Retinal pigment epithelial cell (primary cell): ENCODE results near the gene MTG1.
"Not testable (repeated sequence)": the region's sequence is repeated elsewhere in the genome, so short reads cannot be mapped to it uniquely, and the experiment has no call there.

ENCODE experiments used
- DNase-seq: peaks from one replicate; pipeline ENCODE4 v3.0.0-alpha.2; 2010; ENCODE audit warnings: low read depth
- H3K4me3 ChIP-seq: 2 replicates; pipeline ENCODE4 v1.5.1; 2011; ENCODE audit warnings: mild to moderate bottlenecking, low read length, control low read depth, moderate library complexity
- TF ChIP-seq, protein P1 (sequence below): conservative IDR thresholded peaks from 2 replicates; pipeline ENCODE4 v1.5.1; 2011; ENCODE audit warnings: low read depth, low read length, control low read depth, inconsistent platforms

Gene MTG1

GRCh38 chr10:133412381-133412711 is 18.4 kb downstream of the MTG1 start:
- TF ChIP-seq, protein P1, sequence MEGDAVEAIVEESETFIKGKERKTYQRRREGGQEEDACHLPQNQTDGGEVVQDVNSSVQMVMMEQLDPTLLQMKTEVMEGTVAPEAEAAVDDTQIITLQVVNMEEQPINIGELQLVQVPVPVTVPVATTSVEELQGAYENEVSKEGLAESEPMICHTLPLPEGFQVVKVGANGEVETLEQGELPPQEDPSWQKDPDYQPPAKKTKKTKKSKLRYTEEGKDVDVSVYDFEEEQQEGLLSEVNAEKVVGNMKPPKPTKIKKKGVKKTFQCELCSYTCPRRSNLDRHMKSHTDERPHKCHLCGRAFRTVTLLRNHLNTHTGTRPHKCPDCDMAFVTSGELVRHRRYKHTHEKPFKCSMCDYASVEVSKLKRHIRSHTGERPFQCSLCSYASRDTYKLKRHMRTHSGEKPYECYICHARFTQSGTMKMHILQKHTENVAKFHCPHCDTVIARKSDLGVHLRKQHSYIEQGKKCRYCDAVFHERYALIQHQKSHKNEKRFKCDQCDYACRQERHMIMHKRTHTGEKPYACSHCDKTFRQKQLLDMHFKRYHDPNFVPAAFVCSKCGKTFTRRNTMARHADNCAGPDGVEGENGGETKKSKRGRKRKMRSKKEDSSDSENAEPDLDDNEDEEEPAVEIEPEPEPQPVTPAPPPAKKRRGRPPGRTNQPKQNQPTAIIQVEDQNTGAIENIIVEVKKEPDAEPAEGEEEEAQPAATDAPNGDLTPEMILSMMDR: no peak
- H3K4me3 ChIP-seq: no peak overlapping the region
- DNase-seq: no peak

DNA sequence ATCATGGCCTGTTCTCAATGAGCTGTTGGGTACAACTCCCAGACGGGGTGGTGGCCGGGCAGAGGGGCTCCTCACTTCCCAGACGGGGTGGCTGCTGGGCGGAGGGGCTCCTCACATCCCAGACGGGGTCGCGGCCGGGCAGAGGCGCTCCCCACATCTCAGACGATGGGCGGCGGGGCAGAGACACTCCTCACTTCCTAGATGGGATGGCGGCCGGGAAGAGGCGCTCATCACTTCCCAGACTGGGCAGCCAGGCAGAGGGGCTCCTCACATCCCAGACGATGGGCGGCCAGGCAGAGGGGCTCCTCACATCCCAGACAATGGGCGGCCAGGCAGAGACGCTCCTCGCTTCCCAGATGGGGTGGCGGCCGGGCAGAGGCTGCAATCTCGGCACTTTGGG is 20.4 kb downstream of the MTG1 start:
- DNase-seq, H3K4me3 ChIP-seq: not testable (repeated sequence)

DNA sequence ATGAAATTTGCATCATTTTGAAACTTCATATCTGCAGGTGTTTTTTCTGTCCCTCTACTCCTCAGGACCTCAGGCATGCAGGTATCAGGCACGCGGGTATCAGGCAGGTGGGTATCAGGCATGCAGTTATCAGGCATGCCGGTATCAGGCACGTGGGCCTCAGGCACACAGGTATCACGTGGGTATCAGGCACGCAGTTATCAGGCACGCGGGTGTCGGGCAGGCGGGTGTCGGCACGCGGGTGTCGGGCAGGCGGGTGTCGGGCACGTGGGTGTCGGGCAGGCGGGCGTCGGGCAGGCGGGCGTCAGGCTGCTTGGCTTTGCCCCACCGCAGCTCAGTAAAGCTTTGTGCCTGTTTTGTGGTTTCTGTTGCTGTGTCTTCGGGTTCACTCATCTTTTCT is 21.8 kb downstream of the MTG1 start:
- no peak for DNase-seq
- TF ChIP-seq, protein P1: no peak
- H3K4me3 ChIP-seq: no peak overlapping the region

GRCh38 chr10:133418289-133418993 is 24.5 kb downstream of the MTG1 start:
- TF ChIP-seq, protein P1: no peak
- no peak overlapping the region for H3K4me3 ChIP-seq
- no peak for DNase-seq

- DNase-seq: no peak
- TF ChIP-seq, protein P1: no peak
- no peak overlapping the region for H3K4me3 ChIP-seq
Observed at GRCh38 chr10:133419211-133419950, 25.4 kb downstream of the MTG1 start.

- no peak overlapping the region for H3K4me3 ChIP-seq
- TF ChIP-seq, protein P1: no peak
- DNase-seq: no peak
Observed at GRCh38 chr10:133420028-133420427, 26.1 kb downstream of the MTG1 start.

- no peak for DNase-seq
- TF ChIP-seq, protein P1: no peak
Observed at GRCh38 chr10:133420579-133420978, 26.6 kb downstream of the MTG1 start.

More at GRCh38 chr10:133420579-133420978, 26.6 kb downstream of the MTG1 start:
- H3K4me3 ChIP-seq: no peak overlapping the region
